Caco-2 (cell line): Measurements from ENCODE around the gene CCS. TPM values are rescaled to one million over a fixed set of nuclear protein-coding genes. Genes with fewer than 3 reads are reported as not detected.

ENCODE experiments used
- BruUV-seq: library from RNA; stranded (reverse); fragments of 400-500 nt; replicated peaks from 2 replicates; lab custom pipeline; 2021; lab: Mats Ljungman, UMichigan
- CTCF ChIA-PET: fragments of 300-600 bp; sonication (Branson Sonifier 250); formaldehyde crosslinking; loops from one replicate; lab custom pipeline; 2022; ENCODE audit warnings: antibody characterized with exemption; lab: Charles Lee
- POLR2A ChIA-PET: fragments of 300-600 bp; sonication (Branson Sonifier 250); formaldehyde crosslinking; loops from one replicate; lab custom pipeline; 2022; ENCODE audit warnings: antibody characterized with exemption; lab: Charles Lee
- DNase-seq, 2 experiments: peaks; one replicate each; pipeline versions ENCODE4 v3.0.0 to v3.0.0-alpha.2; 2020 to 2022
- H3K27me3 ChIP-seq: replicated peaks from 2 replicates; pipeline ENCODE4 v1.6.0; 2011; ENCODE audit warnings: low read length; ENCODE audit not compliant: control insufficient read depth, insufficient read depth
- H3K36me3 ChIP-seq: 2 replicates; pipeline ENCODE4 v1.5.1; 2011; ENCODE audit warnings: low read length; ENCODE audit not compliant: control insufficient read depth, insufficient read depth
- H3K4me1 ChIP-seq: fragments of 250-450 bp; sonication (Bioruptor Pico); 2 replicates; pipeline ENCODE4 v1.5.1; 2020; ENCODE audit warnings: mild to moderate bottlenecking
- H3K4me3 ChIP-seq: 2 replicates; pipeline ENCODE4 v1.5.1; 2011; ENCODE audit warnings: low read depth, mild to moderate bottlenecking, control low read depth, low read length
- H3K9me3 ChIP-seq: fragments of 250-450 bp; sonication (Bioruptor Pico); 2 replicates; pipeline ENCODE4 v1.5.1; 2020; ENCODE audit warnings: mild to moderate bottlenecking, moderate library complexity
- H3K27ac Mint-ChIP-seq: one replicate; pipeline ENCODE4 v1.8.0; 2022; ENCODE audit warnings: mixed read lengths; ENCODE audit not compliant: unreplicated experiment
- H3K27me3 Mint-ChIP-seq: one replicate; pipeline ENCODE4 v1.8.0; 2022; ENCODE audit warnings: mixed read lengths; ENCODE audit not compliant: insufficient read depth, unreplicated experiment
- H3K36me3 Mint-ChIP-seq: one replicate; pipeline ENCODE4 v1.8.0; 2022; ENCODE audit warnings: mild to moderate bottlenecking, mixed read lengths; ENCODE audit not compliant: insufficient read depth, unreplicated experiment
- H3K4me1 Mint-ChIP-seq: one replicate; pipeline ENCODE4 v1.8.0; 2022; ENCODE audit warnings: low read depth, mixed read lengths; ENCODE audit not compliant: unreplicated experiment
- H3K4me3 Mint-ChIP-seq: one replicate; pipeline ENCODE4 v1.8.0; 2022; ENCODE audit warnings: mild to moderate bottlenecking, moderate library complexity, mixed read lengths; ENCODE audit not compliant: unreplicated experiment
- H3K9me3 Mint-ChIP-seq: one replicate; pipeline ENCODE4 v1.8.0; 2022; ENCODE audit warnings: mixed read lengths; ENCODE audit not compliant: unreplicated experiment
- CTCF ChIP-seq, 2 experiments: fragments of 200-600 bp in 1 of 2; IDR thresholded peaks; 1 replicate in 1 of 2; 2 replicates in 1 of 2; pipeline versions ENCODE4 v1.5.1 to v1.8.0; 2011 to 2022; ENCODE audit warnings: antibody characterized with exemption in 1 of 2, control low read depth in 1 of 2, inconsistent platforms in 1 of 2, low read depth in 1 of 2, low read length in 1 of 2, mild to moderate bottlenecking in 1 of 2, moderate library complexity in 1 of 2; ENCODE audit not compliant: insufficient read depth in 1 of 2, severe bottlenecking in 1 of 2, unreplicated experiment in 1 of 2
- intact Hi-C: fragments of 100-400 bp; cut with micrococcal nuclease; formaldehyde crosslinking; loops from one replicate; pipeline ENCODE4 v1.10.0; 2022; ENCODE audit not compliant: unreplicated experiment
- total RNA-seq: library from RNA; stranded (reverse); gene quantifications from 2 replicates; pipeline ENCODE4 v1.2.3, GENCODE V29; 2022

CCS gene
- total RNA-seq, 1 experiment from 2014 or later = 52.9 TPM

DNA sequence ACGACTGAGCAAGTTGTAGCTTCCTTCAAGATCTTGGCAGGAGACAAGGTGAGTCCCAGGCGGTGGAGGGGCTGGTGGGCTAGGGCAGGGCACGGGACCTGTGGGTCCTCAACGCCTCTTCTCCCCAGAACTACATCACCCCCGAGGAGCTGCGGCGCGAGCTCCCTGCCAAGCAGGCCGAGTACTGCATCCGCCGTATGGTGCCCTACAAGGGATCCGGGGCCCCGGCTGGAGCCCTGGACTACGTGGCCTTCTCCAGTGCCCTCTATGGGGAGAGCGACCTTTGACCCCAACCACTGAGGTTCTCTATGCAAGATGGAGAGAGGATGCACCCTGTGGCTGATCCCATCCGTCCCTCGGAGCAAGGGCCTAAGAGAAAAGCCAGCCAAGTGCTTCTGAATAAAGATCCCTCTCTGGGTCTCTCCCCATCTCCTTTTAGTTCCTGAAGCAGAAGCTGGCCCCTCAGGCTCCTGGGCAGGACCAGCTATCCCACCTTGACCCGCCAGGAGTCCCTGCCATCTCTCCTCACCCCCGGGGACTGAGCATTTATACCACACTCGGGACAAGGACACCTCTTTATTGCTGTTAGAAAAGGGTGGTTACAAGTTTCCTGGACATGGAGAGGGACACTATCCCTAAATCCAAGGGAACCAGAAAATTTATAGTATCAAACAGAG is 29.9 kb upstream of the CCS start:
- DNase-seq = no peak
- H3K4me1 Mint-ChIP-seq = no peaks in the 10 kb centered on the region
- H3K4me3 ChIP-seq = no peak overlapping the region
- ChIA-PET CTCF (interaction anchor here (0.6 kb wide), 1 partner anchor 170 kb away, joined by 6 read pairs; no protein-coding TSS in a partner anchor), POLR2A (interaction anchor here (1.4 kb wide), 1 partner anchor 53 kb away, joined by 3 read pairs; no protein-coding TSS in a partner anchor)
- H3K9me3 ChIP-seq = no peaks in the 10 kb centered on the region
- no peak overlapping the region for H3K27ac Mint-ChIP-seq
- H3K4me1 ChIP-seq = no peaks in the 10 kb centered on the region
- H3K4me3 Mint-ChIP-seq = no peak overlapping the region
- intact Hi-C loops = no loop called here
- H3K27me3 ChIP-seq = no peaks in the 10 kb centered on the region
- BruUV-seq = no TSS peak
- no peaks in the 10 kb centered on the region for H3K36me3 ChIP-seq
- H3K9me3 Mint-ChIP-seq = no peaks in the 10 kb centered on the region
- H3K36me3 Mint-ChIP-seq = no peaks in the 10 kb centered on the region
- no peaks in the 10 kb centered on the region for H3K27me3 Mint-ChIP-seq
- no peak for TF ChIP-seq CTCF (IDR thresholded peaks at IDR 0.05; ENCODE audit: insufficient read depth in 1 of 2, low read depth in 1 of 2, low read length in 1 of 2, severe bottlenecking in 1 of 2, unreplicated experiment in 1 of 2)

GRCh38 chr11:66563832-66564231 is 29.2 kb upstream of the CCS start:
- Mint-ChIP-seq H3K9me3 (no peaks in the 10 kb centered on the region), H3K4me3 (no peak overlapping the region), H3K36me3 (no peaks in the 10 kb centered on the region), H3K27ac (no peak overlapping the region), H3K27me3 (no peaks in the 10 kb centered on the region), H3K4me1 (no peaks in the 10 kb centered on the region)
- Histone ChIP-seq H3K4me3 (no peak overlapping the region), H3K9me3 (no peaks in the 10 kb centered on the region), H3K27me3 (no peaks in the 10 kb centered on the region), H3K36me3 (no peaks in the 10 kb centered on the region), H3K4me1 (no peaks in the 10 kb centered on the region)
- intact Hi-C loops = no loop called here
- TF ChIP-seq CTCF (IDR thresholded peaks at IDR 0.05; ENCODE audit: insufficient read depth in 1 of 2, low read depth in 1 of 2, low read length in 1 of 2, severe bottlenecking in 1 of 2, unreplicated experiment in 1 of 2) = no peak
- BruUV-seq = no TSS peak
- POLR2A ChIA-PET = no interaction called here
- no peak for DNase-seq
- CTCF ChIA-PET = no interaction called here

DNA sequence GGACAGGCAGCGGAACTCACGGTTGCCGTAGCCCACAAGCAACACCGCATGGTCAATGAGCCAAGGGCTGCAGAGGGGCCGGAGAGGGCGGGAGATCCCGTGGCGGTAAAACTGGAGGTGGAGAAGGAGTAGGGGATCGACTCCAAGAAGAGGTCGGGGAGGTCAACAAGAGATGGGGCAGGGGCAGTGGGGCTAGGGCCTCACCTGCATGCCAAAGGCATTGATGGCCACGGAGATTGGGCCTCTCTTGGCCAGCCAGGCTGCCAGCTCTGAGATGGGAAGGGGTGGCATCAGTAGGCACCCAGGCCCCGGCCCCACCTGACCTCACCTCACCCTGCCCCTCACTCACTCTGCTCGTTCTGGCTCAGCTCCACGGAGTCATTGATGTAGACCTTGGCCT is 28.4 kb upstream of the CCS start:
- ChIA-PET POLR2A (no interaction called here), CTCF (interaction anchor here (0.6 kb wide), 1 partner anchor 85 kb away, joined by 3 read pairs; no protein-coding TSS in a partner anchor)
- H3K9me3 Mint-ChIP-seq = no peaks in the 10 kb centered on the region
- H3K4me3 ChIP-seq = no peak overlapping the region
- no peaks in the 10 kb centered on the region for H3K27me3 Mint-ChIP-seq
- BruUV-seq = no TSS peak
- no peak overlapping the region for H3K4me3 Mint-ChIP-seq
- no peaks in the 10 kb centered on the region for H3K36me3 Mint-ChIP-seq
- TF ChIP-seq CTCF (IDR thresholded peaks at IDR 0.05; ENCODE audit: insufficient read depth in 1 of 2, low read depth in 1 of 2, low read length in 1 of 2, severe bottlenecking in 1 of 2, unreplicated experiment in 1 of 2) = no peak
- H3K4me1 ChIP-seq = no peaks in the 10 kb centered on the region
- no peaks in the 10 kb centered on the region for H3K4me1 Mint-ChIP-seq
- H3K27ac Mint-ChIP-seq = no peak overlapping the region
- no peaks in the 10 kb centered on the region for H3K27me3 ChIP-seq
- DNase-seq = no peak
- intact Hi-C loops = no loop called here
- H3K9me3 ChIP-seq = no peaks in the 10 kb centered on the region
- H3K36me3 ChIP-seq = no peaks in the 10 kb centered on the region
